T follicular helper cell (primary cell): ENCODE results near the gene SGO2.

Source experiments
- DNase-seq: peaks from one replicate; pipeline ENCODE4 v3.0.0-alpha.2; 2020; ENCODE audit warnings: low read depth
- total RNA-seq, 2 experiments: gene quantifications; one replicate each; lab custom pipeline; 2026; lab: John Stamatoyannopoulos, UW

The SGO2 gene
- total RNA-seq, result 8.2 to 10.0 reads per million in 2 experiments

- DNase-seq, result peak; percentile 92
These were observed at the start of gene SGO2 for GRCh38 chr2:200525882-200526651. Gene SGO2, plus strand, starts transcription at chr2:200526207. Its CDS starts 6,769 bp downstream, at chr2:200532976.

- DNase-seq, result no peak
These were observed 49.2 kb upstream of the SGO2 start for GRCh38 chr2:200476836-200477235.

- DNase-seq, result no peak
These were observed 48.3 kb upstream of the SGO2 start for GRCh38 chr2:200477667-200478131.

DNA sequence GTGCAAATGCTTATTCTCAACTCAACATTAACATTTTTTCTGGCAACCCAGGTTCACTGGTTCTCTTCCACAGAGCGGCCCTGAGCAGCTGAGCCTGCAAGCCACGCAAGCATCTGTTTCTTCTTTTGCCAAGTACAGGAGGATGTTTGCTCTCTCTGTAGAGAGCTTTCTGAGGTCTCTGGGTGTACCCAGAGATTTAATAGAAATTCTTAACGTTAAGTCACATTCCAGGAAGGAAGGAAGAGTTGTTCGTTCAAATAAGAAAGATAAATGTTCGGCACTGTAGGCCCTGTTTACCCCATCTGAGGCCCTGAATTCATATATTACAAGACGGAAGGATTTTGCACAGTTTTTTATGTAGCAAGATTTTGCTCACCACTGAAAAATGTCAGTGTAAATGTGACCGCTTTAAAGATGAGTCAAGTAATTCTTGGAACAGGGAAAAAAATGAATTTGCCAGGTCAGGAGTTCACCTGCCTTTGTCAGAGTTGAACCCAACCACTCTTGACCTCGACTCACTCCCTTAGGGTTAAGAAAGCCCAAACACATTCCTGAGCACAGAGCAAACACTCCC is 46.2 kb upstream of the SGO2 start:
- DNase-seq, result no peak

GRCh38 chr2:200482194-200482593 is 43.8 kb upstream of the SGO2 start:
- DNase-seq, result no peak

GRCh38 chr2:200483729-200484198 is 42.2 kb upstream of the SGO2 start:
- no peak for DNase-seq

DNA sequence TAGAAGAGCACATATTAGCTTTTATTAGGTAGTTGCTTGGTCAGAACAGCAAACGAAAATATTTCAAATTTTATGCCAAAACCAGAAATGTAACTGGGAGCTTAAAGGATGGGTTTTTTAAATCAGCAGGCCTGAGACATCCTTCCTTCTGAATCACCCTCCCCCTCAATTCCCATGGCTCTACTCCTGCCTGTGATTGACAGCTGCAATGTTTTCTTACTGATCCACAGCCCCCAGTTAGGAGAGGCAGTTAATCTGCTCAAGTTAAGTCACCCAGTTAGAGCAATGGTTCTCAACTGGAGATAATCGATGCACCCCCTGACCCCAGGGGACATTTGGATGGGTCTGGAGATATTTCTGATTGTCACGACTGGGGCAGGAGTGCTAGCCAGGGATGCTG is 41.1 kb upstream of the SGO2 start:
- DNase-seq, result no peak

DNA sequence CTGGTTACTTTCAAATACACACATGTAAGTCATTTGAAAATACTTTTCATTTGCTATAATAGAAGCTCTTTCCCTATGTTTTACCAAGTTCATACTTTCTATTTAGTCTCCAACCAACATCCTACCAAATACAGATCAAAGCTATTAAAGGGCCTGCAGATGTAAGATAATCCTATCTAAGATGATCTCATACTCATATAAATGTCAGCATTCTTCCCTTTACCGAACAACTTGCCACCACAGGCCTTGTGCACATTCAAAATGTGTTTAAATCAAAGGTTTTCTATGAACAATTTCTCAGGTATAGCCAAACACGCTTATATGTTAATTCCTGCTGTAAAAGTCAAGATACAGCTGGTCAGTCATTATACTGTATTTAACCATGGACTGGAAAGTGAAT is 39.5 kb upstream of the SGO2 start:
- no peak for DNase-seq

DNA sequence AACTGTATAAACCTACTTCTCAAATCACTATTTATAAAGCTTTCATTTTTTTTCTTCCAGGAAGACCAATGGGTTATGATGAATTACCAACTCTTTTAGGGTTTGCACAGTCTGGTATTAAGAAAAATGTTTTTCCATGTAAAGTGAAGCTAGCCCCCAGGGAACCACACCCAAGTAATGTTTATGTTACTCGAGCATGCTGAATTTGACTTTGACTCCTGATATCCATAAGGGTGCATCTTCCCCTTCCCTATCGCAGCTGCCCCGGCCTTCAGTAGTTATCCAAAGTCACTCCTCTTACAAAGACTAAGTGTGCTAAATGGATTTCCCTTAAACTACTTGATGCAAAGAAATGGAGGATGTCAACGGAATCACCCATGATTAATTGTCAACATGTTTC is 37.8 kb upstream of the SGO2 start:
- no peak for DNase-seq

- no peak for DNase-seq
These were observed 36.0 kb upstream of the SGO2 start for GRCh38 chr2:200490001-200490400.

GRCh38 chr2:200492656-200493055 is 33.4 kb upstream of the SGO2 start:
- no peak for DNase-seq

GRCh38 chr2:200494048-200494447 is 32.0 kb upstream of the SGO2 start:
- DNase-seq, result no peak

DNA sequence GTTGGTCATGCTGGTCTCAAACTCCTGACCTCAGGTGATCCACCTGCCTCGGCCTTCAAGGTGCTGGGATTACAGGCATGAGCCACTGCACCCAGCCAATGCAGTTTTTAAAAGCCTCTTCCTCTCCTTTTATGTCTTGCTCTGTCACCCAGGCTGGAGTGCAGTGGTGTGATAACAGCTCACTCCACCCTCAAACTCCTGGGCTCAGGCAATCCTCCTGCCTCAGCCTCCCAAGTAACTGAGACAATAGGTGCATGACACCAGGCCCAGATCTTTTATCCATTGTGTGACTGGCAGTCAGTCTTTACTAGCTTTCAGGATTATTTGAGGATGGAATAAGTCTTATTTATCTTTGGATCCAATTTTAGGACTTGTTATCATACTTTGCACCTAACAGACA is 29.3 kb upstream of the SGO2 start:
- no peak for DNase-seq

DNA sequence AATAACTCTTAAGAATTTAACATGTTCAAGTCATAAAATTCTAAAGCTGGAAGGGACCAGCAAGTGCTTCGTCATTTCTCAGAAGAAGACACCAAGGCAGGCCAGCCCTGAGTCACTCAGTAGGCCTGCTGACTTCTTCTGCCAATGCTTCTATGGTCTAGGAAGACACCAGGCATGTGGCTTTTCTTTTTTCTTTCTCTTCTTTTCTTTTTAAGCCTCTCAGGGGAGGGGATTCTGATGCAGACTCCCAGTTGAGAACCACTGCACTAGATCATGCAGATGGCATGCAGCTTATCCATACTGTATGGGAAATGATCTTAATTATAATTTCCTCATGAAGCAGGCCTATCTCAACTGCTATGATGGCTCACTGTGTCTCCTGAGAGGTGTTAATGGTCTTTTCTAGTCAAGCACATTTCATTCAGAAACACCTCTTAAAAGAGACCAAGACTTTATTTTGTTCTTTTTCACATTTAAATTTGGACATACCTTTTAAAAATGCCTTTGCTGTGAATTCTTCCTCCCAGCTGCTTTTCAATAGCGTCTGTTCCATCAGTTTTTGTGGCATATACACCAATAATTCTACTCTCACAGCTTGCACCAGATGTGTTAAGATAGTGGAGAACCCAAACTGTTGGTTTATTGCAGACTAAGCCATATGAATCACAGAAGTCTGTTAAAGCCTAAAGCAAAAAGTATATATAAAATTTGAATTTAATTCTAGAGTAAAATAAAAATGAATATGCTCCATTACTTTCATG is 27.4 kb upstream of the SGO2 start:
- no peak for DNase-seq

GRCh38 chr2:200502196-200502595 is 23.8 kb upstream of the SGO2 start:
- DNase-seq, result no peak

GRCh38 chr2:200506679-200507078 is 19.3 kb upstream of the SGO2 start:
- no peak for DNase-seq

DNA sequence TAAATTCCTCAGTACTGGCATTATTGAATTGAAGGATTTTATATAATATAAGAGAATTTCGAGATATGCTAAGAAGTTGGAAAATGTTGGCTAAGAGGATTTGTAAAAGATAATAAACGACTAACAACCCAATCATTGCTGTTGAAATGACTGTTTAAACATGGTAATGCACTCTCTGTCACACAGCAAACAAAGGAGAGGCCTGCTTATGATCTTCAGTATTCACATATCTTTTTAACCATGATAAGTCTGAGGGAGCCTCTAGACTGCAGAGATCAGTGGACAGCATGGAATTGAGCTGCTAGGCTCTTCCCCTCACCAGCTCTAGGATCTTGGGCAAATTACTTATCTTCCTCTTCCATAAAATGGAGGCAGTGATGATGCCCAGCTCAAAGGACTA is 18.8 kb upstream of the SGO2 start:
- DNase-seq, result no peak

DNA sequence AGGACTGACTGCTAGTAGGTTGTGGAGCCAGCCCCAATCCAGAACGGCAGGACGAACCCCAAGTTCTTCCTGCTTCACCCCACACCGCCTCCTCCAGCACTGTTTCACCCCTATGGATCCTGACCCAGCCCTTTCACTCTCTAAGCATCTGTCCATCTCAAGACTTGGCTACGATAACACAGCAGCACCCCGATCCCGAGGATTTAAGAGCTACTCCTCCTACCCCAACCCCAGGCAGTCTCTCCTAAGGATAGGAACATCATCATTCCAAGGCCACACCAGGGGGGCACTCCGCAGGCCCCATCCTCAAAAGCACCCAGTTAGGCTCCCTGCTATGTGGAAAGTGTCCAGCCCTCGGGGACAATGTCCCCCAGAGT is 16.8 kb upstream of the SGO2 start:
- DNase-seq, result no peak

GRCh38 chr2:200509612-200510433 is 16.2 kb upstream of the SGO2 start, which contains the start of gene KCTD18:
Gene KCTD18, minus strand, starts transcription at chr2:200510068. Its CDS starts 3,052 bp downstream, at chr2:200507016.
- peak; percentile 85 for DNase-seq

- DNase-seq, result no peak
These were observed 10.9 kb upstream of the SGO2 start for GRCh38 chr2:200515155-200515554.

- DNase-seq, result no peak
These were observed 2.8 kb upstream of the SGO2 start for GRCh38 chr2:200523158-200523557.

DNA sequence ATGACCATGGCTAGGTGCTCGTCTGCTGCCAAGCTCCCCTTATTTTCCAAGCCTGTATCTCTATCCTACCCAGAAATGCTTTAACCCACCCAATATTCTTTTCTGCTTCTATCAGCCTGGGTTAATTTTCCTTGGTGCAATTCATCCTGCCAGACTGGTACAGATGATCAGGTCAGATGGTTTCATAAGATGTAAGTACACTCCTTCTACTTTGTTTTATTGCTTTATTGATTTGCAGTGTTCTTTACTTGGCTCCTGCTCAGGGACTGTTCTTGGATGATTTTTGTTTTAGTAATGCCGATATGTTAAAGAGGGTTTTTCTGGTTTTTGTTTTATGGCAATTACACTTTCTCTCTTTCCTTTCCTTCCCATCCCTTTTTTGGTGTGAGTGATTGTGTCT is 2.4 kb upstream of the SGO2 start:
- DNase-seq, result no peak
